Muscle layer of duodenum (tissue), 2 donors: Measurements from ENCODE around the gene UTS2B.

Experiments used
- H3K27ac ChIP-seq: one replicate; pipeline ENCODE4 v1.7.0; 2013; ENCODE audit warnings: mild to moderate bottlenecking, low read length
- H3K27me3 ChIP-seq: one replicate; pipeline ENCODE4 v1.7.0; 2013; ENCODE audit warnings: low read depth, mild to moderate bottlenecking, control low read depth, low read length
- H3K36me3 ChIP-seq, 2 donors: one replicate each; pipeline ENCODE4 v1.7.0; 2013; ENCODE audit warnings: low read length in 2 of 2, control low read depth in 1 of 2, mild to moderate bottlenecking in 1 of 2; ENCODE audit not compliant: insufficient read depth in 2 of 2, control insufficient read depth in 1 of 2
- H3K4me1 ChIP-seq, 2 donors: one replicate each; pipeline ENCODE4 v1.7.0; 2013; ENCODE audit warnings: low read length in 2 of 2, mild to moderate bottlenecking in 2 of 2, control low read depth in 1 of 2, moderate library complexity in 1 of 2; ENCODE audit not compliant: insufficient read depth in 2 of 2, control insufficient read depth in 1 of 2
- H3K4me3 ChIP-seq, 2 donors: one replicate each; pipeline ENCODE4 v1.7.0; 2013; ENCODE audit warnings: low read length in 2 of 2, low read depth in 1 of 2, mild to moderate bottlenecking in 1 of 2
- H3K9me3 ChIP-seq, 2 donors: one replicate each; pipeline ENCODE4 v1.7.0; 2013; ENCODE audit warnings: low read length in 2 of 2, control low read depth in 1 of 2, mild to moderate bottlenecking in 1 of 2; ENCODE audit not compliant: control insufficient read depth in 1 of 2
- donor health status: healthy.

UTS2B gene

DNA sequence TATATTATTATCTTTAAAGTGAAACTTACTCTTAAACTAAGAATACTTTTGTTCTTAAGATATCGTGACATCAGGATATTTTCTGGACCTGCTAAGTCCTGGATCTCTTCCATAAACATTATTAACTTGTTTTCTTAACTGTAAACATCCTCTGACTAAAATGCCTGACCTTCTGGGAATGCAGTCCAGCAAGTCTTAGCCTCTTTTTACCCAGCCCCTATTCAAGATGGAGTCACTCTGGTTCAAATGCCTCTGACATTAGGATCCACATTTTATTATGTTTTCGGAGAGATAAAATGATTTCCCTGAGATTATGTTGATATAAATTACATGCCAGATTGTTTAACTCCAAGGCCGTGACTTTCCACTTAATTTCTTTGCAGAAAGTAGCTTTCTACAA, 93.7 kb downstream of the UTS2B start:
- no peaks in the 10 kb centered on the region for H3K4me1 ChIP-seq
- no peak overlapping the region for H3K4me3 ChIP-seq
- H3K27ac ChIP-seq: no peak overlapping the region
- H3K27me3 ChIP-seq: no peaks in the 10 kb centered on the region
- H3K9me3 ChIP-seq: no peaks in the 10 kb centered on the region
- H3K36me3 ChIP-seq: no peaks in the 10 kb centered on the region

DNA sequence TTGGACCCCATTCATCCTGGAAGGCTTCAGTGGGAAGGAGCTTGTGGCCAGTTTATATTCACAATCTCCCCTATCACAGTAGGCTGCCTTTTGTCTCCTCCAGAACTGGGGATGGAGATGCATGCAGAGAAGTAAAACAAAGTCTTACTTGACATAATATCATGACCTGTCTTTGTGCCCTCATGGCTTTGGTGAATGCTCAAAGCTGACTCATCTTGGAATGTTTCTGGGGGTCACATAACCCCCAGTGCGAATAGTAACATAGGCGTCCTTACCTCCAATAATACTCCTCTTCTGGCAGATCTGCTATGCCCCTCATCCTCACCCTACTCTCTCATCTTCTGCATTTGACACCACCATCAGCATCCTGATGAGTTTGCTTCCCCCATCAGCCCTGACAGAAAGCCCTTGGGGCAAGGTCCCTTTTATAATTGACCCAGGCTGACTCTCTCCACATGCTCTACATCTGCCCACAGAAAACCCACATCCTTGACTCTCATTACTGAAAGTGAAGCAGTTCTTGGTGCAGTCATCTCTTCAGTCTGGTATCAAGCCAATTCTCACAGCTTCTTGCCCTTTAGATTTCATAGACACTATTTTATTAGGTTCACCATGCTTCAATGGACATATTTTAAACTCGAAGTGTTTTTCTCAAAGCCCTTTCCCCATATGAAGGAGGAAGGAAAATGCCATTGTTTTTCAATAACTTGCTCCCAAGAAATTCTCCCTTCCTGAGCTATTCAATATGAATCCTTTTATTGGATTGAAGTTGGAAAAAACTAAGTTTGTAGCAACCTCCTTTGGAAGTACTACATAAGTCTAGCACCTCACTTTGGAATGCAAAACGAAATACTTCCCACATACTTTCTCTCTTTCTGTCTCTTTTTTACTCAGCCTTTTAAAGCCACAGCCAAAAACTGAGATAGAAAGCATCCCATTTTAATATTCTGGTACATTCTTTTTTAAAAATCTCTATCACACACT, 94.7 kb downstream of the UTS2B start:
- Histone ChIP-seq H3K27ac (no peak overlapping the region), H3K9me3 (no peaks in the 10 kb centered on the region), H3K27me3 (no peaks in the 10 kb centered on the region), H3K36me3 (no peaks in the 10 kb centered on the region), H3K4me3 (no peak overlapping the region), H3K4me1 (no peaks in the 10 kb centered on the region)

DNA sequence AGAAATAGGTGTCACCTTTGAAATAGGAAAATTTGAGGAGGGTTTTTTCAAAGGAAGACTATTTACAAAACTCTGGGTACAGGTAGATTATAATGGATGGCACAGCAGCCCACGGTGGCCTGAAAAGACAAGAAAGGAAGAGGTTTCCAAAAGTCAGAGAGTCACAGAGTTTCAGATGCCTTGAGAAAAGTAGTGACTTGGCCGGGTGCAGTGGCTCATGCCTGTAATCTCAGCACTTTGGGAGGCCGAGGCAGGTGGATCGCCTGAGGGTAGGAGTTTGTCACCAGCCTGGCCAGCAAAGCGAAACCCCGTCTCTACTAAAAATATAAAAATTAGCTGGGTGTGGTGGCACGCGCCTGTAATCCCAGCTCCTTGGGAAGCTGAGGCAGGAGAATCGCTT, 96.1 kb downstream of the UTS2B start:
- no peaks in the 10 kb centered on the region for H3K9me3 ChIP-seq
- no peak overlapping the region for H3K27ac ChIP-seq
- no peaks in the 10 kb centered on the region for H3K4me1 ChIP-seq
- H3K36me3 ChIP-seq: no peaks in the 10 kb centered on the region
- no peaks in the 10 kb centered on the region for H3K27me3 ChIP-seq
- no peak overlapping the region for H3K4me3 ChIP-seq

DNA sequence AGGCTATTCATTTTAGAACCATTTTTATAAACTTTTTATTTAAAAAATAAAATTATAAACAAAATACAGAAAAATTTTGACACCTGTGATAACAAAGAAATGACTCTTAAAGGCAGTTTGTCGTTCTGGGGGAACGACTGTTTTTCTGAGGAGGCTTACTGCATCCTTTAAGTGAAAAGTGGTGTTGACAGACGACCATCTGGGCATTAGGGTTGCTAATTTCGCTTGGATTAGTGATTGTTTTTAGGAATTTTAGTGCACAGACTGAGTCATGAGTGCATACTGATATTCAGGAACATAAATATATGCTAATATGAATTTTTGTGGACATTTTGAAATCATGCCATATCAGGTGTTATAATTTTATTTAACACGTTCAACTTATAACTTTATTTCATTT, 102.8 kb downstream of the UTS2B start:
- H3K4me1 ChIP-seq: no peaks in the 10 kb centered on the region
- H3K9me3 ChIP-seq: no peaks in the 10 kb centered on the region
- no peak overlapping the region for H3K27ac ChIP-seq
- no peak overlapping the region for H3K4me3 ChIP-seq
- no peaks in the 10 kb centered on the region for H3K36me3 ChIP-seq
- H3K27me3 ChIP-seq: no peaks in the 10 kb centered on the region

DNA sequence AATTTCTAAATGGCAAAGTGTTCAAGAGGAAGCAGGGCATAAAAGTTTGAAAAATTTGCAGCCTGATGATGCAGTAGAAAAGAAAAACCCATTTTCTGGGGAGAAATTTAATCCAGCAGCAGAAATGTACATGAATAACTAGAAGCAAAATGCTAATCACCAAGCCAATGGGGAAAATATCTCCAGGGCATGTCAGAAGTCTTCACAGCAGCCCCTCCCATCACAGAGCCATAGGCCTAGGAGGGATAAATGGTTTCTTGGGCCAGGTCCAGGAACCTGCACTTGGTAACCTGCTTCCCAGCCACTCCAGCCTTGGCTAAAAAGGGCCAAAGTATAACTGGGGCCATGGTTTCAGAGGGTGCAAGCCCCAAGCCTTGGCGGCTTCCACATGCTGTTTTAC, 108.7 kb downstream of the UTS2B start:
- Histone ChIP-seq H3K9me3 (no peaks in the 10 kb centered on the region), H3K36me3 (no peaks in the 10 kb centered on the region), H3K27ac (no peak overlapping the region), H3K27me3 (no peaks in the 10 kb centered on the region), H3K4me3 (no peak overlapping the region), H3K4me1 (no peaks in the 10 kb centered on the region)

DNA sequence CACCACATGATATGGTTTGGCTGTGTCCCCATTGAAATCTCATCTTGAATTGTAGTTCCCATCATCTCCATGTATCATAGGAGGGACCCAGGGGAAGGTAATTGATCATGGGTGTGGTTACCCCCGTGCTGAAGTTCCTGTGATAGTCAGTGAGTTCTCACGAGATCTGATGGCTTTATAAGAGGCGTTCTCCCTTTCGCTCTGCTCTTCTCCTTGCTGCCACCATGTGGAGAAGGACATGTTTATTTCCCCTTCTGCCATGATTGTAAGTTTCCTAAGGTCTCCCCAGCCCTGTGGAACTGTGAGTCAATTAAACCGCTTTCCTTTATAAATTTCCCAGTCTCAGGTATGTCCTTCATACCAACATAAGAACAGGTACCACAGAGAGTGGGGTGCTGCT, 109.4 kb downstream of the UTS2B start:
- no peaks in the 10 kb centered on the region for H3K9me3 ChIP-seq
- no peak overlapping the region for H3K4me3 ChIP-seq
- no peak overlapping the region for H3K27ac ChIP-seq
- no peaks in the 10 kb centered on the region for H3K27me3 ChIP-seq
- no peaks in the 10 kb centered on the region for H3K36me3 ChIP-seq
- no peaks in the 10 kb centered on the region for H3K4me1 ChIP-seq

DNA sequence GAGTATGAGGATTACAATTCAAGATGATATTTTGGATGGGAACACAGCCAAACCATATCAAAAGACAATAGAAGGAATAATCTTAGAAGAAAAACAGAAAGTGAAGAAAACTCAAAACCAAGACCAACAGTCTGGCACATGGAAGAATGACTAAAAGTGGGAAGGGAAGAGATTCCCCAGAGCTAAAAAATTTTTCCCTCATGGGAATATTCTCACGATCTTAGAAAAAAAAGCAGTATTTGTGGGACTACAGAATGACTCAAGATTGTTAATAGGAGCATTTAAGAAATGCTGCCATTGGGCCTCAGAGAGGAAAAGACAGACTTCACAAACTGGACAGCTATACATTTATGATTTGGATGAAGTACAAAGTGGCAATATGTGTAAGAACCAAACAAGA, 113.0 kb downstream of the UTS2B start:
- H3K9me3 ChIP-seq: no peaks in the 10 kb centered on the region
- no peaks in the 10 kb centered on the region for H3K27me3 ChIP-seq
- H3K27ac ChIP-seq: no peak overlapping the region
- no peaks in the 10 kb centered on the region for H3K4me1 ChIP-seq
- H3K36me3 ChIP-seq: no peaks in the 10 kb centered on the region
- no peak overlapping the region for H3K4me3 ChIP-seq
